Nephron progenitor cell (in vitro differentiated cells): ENCODE measurements around the gene HENMT1.

Experiments
- DNase-seq: peaks from one replicate; pipeline ENCODE4 v3.0.0; 2021
- H3K27ac Mint-ChIP-seq: 2 replicates; pipeline ENCODE4 v1.8.0; 2021; ENCODE audit warnings: mild to moderate bottlenecking, moderate library complexity, mixed read lengths
- H3K27me3 Mint-ChIP-seq: 2 replicates; pipeline ENCODE4 v1.8.0; 2021; ENCODE audit warnings: mild to moderate bottlenecking, low read depth, mixed read lengths; ENCODE audit not compliant: poor library complexity
- H3K36me3 Mint-ChIP-seq: 2 replicates; pipeline ENCODE4 v1.8.0; 2021; ENCODE audit warnings: low read depth, mixed read lengths
- H3K4me1 Mint-ChIP-seq: 2 replicates; pipeline ENCODE4 v1.8.0; 2021; ENCODE audit warnings: mixed read lengths
- H3K4me3 Mint-ChIP-seq: 2 replicates; pipeline ENCODE4 v1.8.0; 2021; ENCODE audit warnings: mild to moderate bottlenecking, moderate library complexity, mixed read lengths
- H3K9me3 Mint-ChIP-seq: 2 replicates; pipeline ENCODE4 v1.8.0; 2021; ENCODE audit warnings: mild to moderate bottlenecking, moderate library complexity, mixed read lengths
- TF ChIP-seq, protein P1 (sequence below): fragments of 200-600 bp; sonication (generic); IDR thresholded peaks from 2 replicates; pipeline ENCODE4 v1.5.0; 2021; ENCODE audit warnings: antibody characterized with exemption

HENMT1 gene

DNA sequence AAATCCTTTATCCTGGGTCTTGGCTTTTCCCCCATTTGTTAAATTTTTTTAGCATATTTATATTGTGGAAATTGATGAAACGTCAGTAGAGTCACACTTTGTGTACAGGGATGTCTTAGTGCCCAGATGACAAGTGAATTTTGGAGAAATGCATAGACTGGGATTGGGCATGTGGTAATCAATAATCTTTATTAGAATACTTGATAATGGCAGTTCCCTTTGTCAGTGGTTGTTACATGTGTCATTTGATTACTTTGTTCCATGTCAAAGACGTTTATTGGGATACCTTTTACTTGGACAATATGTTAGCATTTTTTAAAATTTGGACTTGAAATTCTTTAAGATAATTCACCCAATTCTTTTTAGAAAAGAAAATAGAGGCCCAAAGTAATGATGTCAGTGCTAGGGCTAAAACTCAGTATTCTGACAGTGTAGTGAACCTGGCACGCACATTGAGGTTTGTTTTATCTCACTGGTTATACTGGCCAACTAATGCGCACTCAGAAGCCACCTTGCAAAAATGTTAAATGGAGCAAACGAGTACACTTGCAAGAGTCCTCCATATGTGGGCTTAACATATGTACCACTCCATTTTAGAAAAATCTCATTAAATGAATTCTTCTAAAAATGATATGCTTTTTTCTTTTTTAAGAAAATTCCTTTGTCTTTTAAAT is 40.4 kb upstream of the HENMT1 start:
- Mint-ChIP-seq H3K4me3 (no peak overlapping the region), H3K27ac (no peak overlapping the region), H3K36me3 (peaks cover 66% of the 10 kb centered on the region), H3K4me1 (no peaks in the 10 kb centered on the region), H3K27me3 (peaks cover 4% of the 10 kb centered on the region), H3K9me3 (no peaks in the 10 kb centered on the region)
- DNase-seq: no peak
- TF ChIP-seq, protein P1, sequence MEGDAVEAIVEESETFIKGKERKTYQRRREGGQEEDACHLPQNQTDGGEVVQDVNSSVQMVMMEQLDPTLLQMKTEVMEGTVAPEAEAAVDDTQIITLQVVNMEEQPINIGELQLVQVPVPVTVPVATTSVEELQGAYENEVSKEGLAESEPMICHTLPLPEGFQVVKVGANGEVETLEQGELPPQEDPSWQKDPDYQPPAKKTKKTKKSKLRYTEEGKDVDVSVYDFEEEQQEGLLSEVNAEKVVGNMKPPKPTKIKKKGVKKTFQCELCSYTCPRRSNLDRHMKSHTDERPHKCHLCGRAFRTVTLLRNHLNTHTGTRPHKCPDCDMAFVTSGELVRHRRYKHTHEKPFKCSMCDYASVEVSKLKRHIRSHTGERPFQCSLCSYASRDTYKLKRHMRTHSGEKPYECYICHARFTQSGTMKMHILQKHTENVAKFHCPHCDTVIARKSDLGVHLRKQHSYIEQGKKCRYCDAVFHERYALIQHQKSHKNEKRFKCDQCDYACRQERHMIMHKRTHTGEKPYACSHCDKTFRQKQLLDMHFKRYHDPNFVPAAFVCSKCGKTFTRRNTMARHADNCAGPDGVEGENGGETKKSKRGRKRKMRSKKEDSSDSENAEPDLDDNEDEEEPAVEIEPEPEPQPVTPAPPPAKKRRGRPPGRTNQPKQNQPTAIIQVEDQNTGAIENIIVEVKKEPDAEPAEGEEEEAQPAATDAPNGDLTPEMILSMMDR: no peak

DNA sequence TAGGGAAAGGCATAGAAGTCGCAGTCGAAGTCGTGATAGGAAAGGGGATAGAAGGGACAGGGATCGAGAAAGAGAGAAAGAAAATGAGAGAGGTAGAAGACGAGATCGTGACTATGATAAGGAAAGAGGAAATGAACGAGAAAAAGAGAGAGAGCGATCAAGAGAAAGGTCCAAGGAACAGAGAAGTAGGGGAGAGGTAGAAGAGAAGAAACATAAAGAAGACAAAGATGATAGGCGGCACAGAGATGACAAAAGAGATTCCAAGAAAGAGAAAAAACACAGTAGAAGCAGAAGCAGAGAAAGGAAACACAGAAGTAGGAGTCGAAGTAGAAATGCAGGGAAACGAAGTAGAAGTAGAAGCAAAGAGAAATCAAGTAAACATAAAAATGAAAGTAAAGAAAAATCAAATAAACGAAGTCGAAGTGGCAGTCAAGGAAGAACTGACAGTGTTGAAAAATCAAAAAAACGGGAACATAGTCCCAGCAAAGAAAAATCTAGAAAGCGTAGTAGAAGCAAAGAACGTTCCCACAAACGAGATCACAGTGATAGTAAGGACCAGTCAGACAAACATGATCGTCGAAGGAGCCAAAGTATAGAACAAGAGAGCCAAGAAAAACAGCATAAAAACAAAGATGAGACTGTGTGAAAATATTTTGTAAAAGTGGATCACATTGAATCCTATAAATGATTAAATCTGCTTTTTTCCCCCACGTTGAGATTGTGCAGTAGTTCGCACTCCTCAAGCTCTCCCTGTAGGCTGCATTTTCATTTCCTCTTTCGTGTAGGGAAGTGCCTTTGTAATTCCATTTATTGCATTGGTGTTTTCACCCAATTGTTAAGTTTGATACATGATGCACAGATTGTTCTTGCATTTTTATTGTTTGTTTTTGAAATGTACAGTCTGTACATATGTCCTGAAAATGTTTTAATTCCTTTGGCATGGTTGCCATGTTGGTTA is 38.8 kb upstream of the HENMT1 start:
- H3K36me3 Mint-ChIP-seq: peaks cover 73% of the 10 kb centered on the region
- TF ChIP-seq, protein P1: no peak
- no peaks in the 10 kb centered on the region for H3K9me3 Mint-ChIP-seq
- DNase-seq: no peak
- no peaks in the 10 kb centered on the region for H3K27me3 Mint-ChIP-seq
- peak overlapping the region; percentile 43 for H3K27ac Mint-ChIP-seq
- peaks cover 8% of the 10 kb centered on the region for H3K4me1 Mint-ChIP-seq
- no peak overlapping the region for H3K4me3 Mint-ChIP-seq

DNA sequence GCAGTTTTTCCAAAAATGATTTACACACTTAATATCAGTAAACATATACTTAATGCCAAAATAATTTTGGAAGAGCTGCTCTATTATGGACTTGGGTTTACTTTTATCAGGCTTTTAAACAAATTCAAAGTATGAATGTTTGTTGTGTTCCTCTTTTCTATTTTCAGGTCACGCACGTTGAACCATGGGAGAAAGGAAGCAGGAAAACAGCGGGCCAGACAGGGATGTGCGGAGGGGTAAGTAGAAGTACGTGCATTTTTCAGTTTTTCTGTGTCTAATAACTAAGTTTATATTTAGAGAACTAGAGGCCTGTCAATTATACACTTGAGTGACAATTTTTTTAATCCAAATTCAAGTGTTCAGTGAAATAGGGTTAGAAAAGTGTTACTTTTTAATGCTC is 34.6 kb upstream of the HENMT1 start:
- H3K36me3 Mint-ChIP-seq: peaks cover 49% of the 10 kb centered on the region
- H3K27ac Mint-ChIP-seq: no peak overlapping the region
- peaks cover 3% of the 10 kb centered on the region for H3K27me3 Mint-ChIP-seq
- H3K9me3 Mint-ChIP-seq: no peaks in the 10 kb centered on the region
- peak overlapping the region; percentile 64 for H3K4me3 Mint-ChIP-seq
- no peak for DNase-seq
- peaks cover 28% of the 10 kb centered on the region for H3K4me1 Mint-ChIP-seq
- TF ChIP-seq, protein P1: no peak

- H3K4me1 Mint-ChIP-seq: peaks cover 33% of the 10 kb centered on the region
- H3K9me3 Mint-ChIP-seq: no peaks in the 10 kb centered on the region
- H3K36me3 Mint-ChIP-seq: peaks cover 23% of the 10 kb centered on the region
- peak overlapping the region; percentile 97 for H3K4me3 Mint-ChIP-seq
- TF ChIP-seq, protein P1: no peak
- H3K27ac Mint-ChIP-seq: peak overlapping the region; percentile 100
- DNase-seq: peak; percentile 27
- peaks cover 18% of the 10 kb centered on the region for H3K27me3 Mint-ChIP-seq
These were observed 32.1 kb upstream of the HENMT1 start for GRCh38 chr1:108692724-108693655.

- H3K9me3 Mint-ChIP-seq: no peaks in the 10 kb centered on the region
- peak within 1 kb of the TSS; percentile 100 for H3K27ac Mint-ChIP-seq
- peaks cover 15% of the 10 kb centered on the region for H3K36me3 Mint-ChIP-seq
- H3K4me1 Mint-ChIP-seq: peaks cover 33% of the 10 kb centered on the region
- peak within 1 kb of the TSS; percentile 97 for H3K4me3 Mint-ChIP-seq
- peaks cover 24% of the 10 kb centered on the region for H3K27me3 Mint-ChIP-seq
- DNase-seq: peak; percentile 92
- TF ChIP-seq, protein P1: no peak
These were observed 31.2 kb upstream of the HENMT1 start, which contains the start of gene PRPF38B for GRCh38 chr1:108691942-108692723. PRPF38B (plus strand) TSS chr1:108692310; CDS start chr1:108692592, 282 bp downstream.
